Testis (tissue), 2 donors: Measurements from ENCODE around the gene PHLPP2.

ENCODE experiments used
- POLR2A ChIP-seq: fragments of 450-650 bp; IDR thresholded peaks from one replicate; pipeline ENCODE4 v1.6.1; 2017; ENCODE audit warnings: antibody characterized with exemption, mild to moderate bottlenecking, moderate library complexity
- TF ChIP-seq, protein P1 (sequence below), 3 experiments: fragments of 450-650 bp in 2 of 3; fragments of 200-600 bp in 1 of 3; sonication (generic) in 1 of 3; IDR thresholded peaks; one replicate each; pipeline ENCODE4 v1.5.1; 2016 to 2019; ENCODE audit warnings: antibody characterized with exemption in 3 of 3, mild to moderate bottlenecking in 2 of 3, moderate library complexity in 1 of 3

GRCh38 chr16:71626018-71626857 is 98.3 kb downstream of the PHLPP2 start, which contains the start of gene MARVELD3:
- TF ChIP-seq, protein P1, sequence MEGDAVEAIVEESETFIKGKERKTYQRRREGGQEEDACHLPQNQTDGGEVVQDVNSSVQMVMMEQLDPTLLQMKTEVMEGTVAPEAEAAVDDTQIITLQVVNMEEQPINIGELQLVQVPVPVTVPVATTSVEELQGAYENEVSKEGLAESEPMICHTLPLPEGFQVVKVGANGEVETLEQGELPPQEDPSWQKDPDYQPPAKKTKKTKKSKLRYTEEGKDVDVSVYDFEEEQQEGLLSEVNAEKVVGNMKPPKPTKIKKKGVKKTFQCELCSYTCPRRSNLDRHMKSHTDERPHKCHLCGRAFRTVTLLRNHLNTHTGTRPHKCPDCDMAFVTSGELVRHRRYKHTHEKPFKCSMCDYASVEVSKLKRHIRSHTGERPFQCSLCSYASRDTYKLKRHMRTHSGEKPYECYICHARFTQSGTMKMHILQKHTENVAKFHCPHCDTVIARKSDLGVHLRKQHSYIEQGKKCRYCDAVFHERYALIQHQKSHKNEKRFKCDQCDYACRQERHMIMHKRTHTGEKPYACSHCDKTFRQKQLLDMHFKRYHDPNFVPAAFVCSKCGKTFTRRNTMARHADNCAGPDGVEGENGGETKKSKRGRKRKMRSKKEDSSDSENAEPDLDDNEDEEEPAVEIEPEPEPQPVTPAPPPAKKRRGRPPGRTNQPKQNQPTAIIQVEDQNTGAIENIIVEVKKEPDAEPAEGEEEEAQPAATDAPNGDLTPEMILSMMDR (IDR thresholded peaks at IDR 0.05), result no peak
- TF ChIP-seq POLR2A, result no peak
